Neuronal stem cell (in vitro differentiated cells): ENCODE data around the gene SRCIN1.
A peak's percentile ranks its signal among the peaks of the same experiment; 100 is the strongest.

Experiments
- DNase-seq: peaks from one replicate; pipeline ENCODE4 v3.0.0-alpha.2; 2013; ENCODE audit warnings: low spot score
- H2AFZ ChIP-seq: one replicate; pipeline ENCODE4 v1.6.1; 2013; ENCODE audit warnings: mild to moderate bottlenecking, low read length, inconsistent platforms
- H2AK5ac ChIP-seq: 2 replicates; pipeline ENCODE4 v1.6.1; 2013; ENCODE audit warnings: low read depth, mild to moderate bottlenecking, inconsistent platforms, low read length, moderate library complexity, mixed read lengths
- H2BK120ac ChIP-seq: 2 replicates; pipeline ENCODE4 v1.6.1; 2013; ENCODE audit warnings: low read depth, mild to moderate bottlenecking, inconsistent platforms, low read length, moderate library complexity, mixed read lengths
- H2BK12ac ChIP-seq: one replicate; pipeline ENCODE4 v1.6.1; 2013; ENCODE audit warnings: low read length, inconsistent platforms
- H2BK15ac ChIP-seq: 2 replicates; pipeline ENCODE4 v1.6.1; 2013; ENCODE audit warnings: mild to moderate bottlenecking, low read length, inconsistent platforms, mixed read lengths
- H2BK5ac ChIP-seq: one replicate; pipeline ENCODE4 v1.6.1; 2013; ENCODE audit warnings: inconsistent platforms, mild to moderate bottlenecking, low read length, moderate library complexity
- H3K14ac ChIP-seq: one replicate; pipeline ENCODE4 v1.6.1; 2013; ENCODE audit warnings: low read length, inconsistent platforms
- H3K18ac ChIP-seq: 2 replicates; pipeline ENCODE4 v1.6.1; 2013; ENCODE audit warnings: low read length, inconsistent platforms
- H3K23ac ChIP-seq: 2 replicates; pipeline ENCODE4 v1.6.1; 2013; ENCODE audit warnings: low read depth, mild to moderate bottlenecking, mixed read lengths, low read length, inconsistent platforms; ENCODE audit not compliant: poor library complexity
- H3K27ac ChIP-seq: replicated peaks from 3 replicates; pipeline ENCODE4 v1.5.1; 2013; ENCODE audit warnings: low read length, inconsistent platforms
- H3K27me3 ChIP-seq, 3 experiments: 2 replicates each; pipeline ENCODE4 v1.6.1; 2013; ENCODE audit warnings: low read length in 3 of 3, mild to moderate bottlenecking in 2 of 3, inconsistent platforms in 1 of 3, low read depth in 1 of 3, mixed read lengths in 1 of 3, moderate library complexity in 1 of 3; ENCODE audit not compliant: control insufficient read depth in 3 of 3, insufficient read depth in 3 of 3
- H3K36me3 ChIP-seq, 2 donors: replicated peaks in 1 of 2; 2 replicates each; pipeline ENCODE4 v1.6.1; 2013; ENCODE audit warnings: low read length in 2 of 2; ENCODE audit not compliant: control insufficient read depth in 2 of 2, insufficient read depth in 2 of 2
- H3K4ac ChIP-seq: 2 replicates; pipeline ENCODE4 v1.6.1; 2013; ENCODE audit warnings: inconsistent platforms, mild to moderate bottlenecking, low read length, moderate library complexity
- H3K4me1 ChIP-seq, 2 donors: 1 replicate in 1 of 2; 2 replicates in 1 of 2; pipeline ENCODE4 v1.6.1; 2013; ENCODE audit warnings: low read length in 2 of 2, low read depth in 1 of 2; ENCODE audit not compliant: control insufficient read depth in 2 of 2, insufficient read depth in 1 of 2
- H3K4me2 ChIP-seq: one replicate; pipeline ENCODE4 v1.6.1; 2013; ENCODE audit warnings: mild to moderate bottlenecking, low read length, inconsistent platforms; ENCODE audit not compliant: insufficient read depth, poor library complexity, severe bottlenecking
- H3K4me3 ChIP-seq, 2 donors: 2 replicates each; pipeline ENCODE4 v1.5.1; 2013; ENCODE audit warnings: low read length in 2 of 2, mild to moderate bottlenecking in 2 of 2, inconsistent platforms in 1 of 2, moderate library complexity in 1 of 2
- H3K79me1 ChIP-seq: one replicate; pipeline ENCODE4 v1.6.1; 2013; ENCODE audit warnings: low read depth, mild to moderate bottlenecking, inconsistent platforms, low read length, moderate library complexity
- H3K9ac ChIP-seq: one replicate; pipeline ENCODE4 v1.6.1; 2013; ENCODE audit warnings: mild to moderate bottlenecking, low read depth, low read length, inconsistent platforms; ENCODE audit not compliant: poor library complexity
- H3K9me3 ChIP-seq, 2 donors: replicated peaks in 1 of 2; 2 replicates each; pipeline versions ENCODE3 to v1.6.1; 2013; ENCODE audit warnings: low read length in 2 of 2, mild to moderate bottlenecking in 2 of 2, inconsistent platforms in 1 of 2, low read depth in 1 of 2, mixed read lengths in 1 of 2, moderate library complexity in 1 of 2; ENCODE audit not compliant: control insufficient read depth in 2 of 2, insufficient read depth in 1 of 2
- H4K8ac ChIP-seq: one replicate; pipeline ENCODE4 v1.6.1; 2013; ENCODE audit warnings: low read depth, mild to moderate bottlenecking, inconsistent platforms, low read length, moderate library complexity
- H4K91ac ChIP-seq: one replicate; pipeline ENCODE4 v1.6.1; 2013; ENCODE audit warnings: low read length, low read depth, mild to moderate bottlenecking, inconsistent platforms; ENCODE audit not compliant: poor library complexity
- WGBS, 2 donors: extraction: QIAGEN DNeasy Blood & Tissue Kit; methylation state at CpG; one replicate each; pipeline ENCODE4 v1.1.7; 2013; ENCODE audit warnings: missing lambda C conversion rate in 2 of 2, mixed read lengths in 1 of 2; ENCODE audit not compliant: insufficient read length in 2 of 2, insufficient replicate concordance in 1 of 2; ENCODE audit errors: extremely low coverage in 2 of 2; 5-methylcytosine and 5-hydroxymethylcytosine counted together

SRCIN1 gene

DNA sequence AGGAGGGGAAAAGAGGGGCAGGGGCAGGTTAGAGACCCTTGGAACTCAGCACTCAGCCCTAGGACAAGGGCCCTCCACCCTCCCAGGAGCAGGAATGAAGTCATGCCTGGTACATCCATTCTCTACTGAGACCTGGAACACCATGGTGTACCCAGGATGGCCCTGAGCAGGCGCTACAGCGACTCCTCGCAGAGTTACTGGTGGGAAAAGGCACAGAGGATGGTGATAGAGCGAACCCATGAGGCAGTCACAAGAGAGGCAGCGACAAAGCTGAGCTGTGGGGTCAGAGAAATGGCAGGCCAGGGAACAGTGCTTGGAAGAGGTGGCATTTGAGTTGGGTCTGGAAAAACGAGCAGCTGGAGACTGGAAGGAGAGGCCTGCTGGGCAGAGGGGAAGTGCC is 37.5 kb downstream of the SRCIN1 start:
- no peak overlapping the region for H4K91ac ChIP-seq
- DNase-seq = no peak
- H2BK15ac ChIP-seq = no peak overlapping the region
- no peak overlapping the region for H3K4me3 ChIP-seq
- no peak overlapping the region for H2BK12ac ChIP-seq
- H3K4me1 ChIP-seq = peaks cover 27 to 48% of the 10 kb centered on the region in 2 donors
- H3K27ac ChIP-seq = no peak overlapping the region
- no peaks in the 10 kb centered on the region for H3K79me1 ChIP-seq
- H3K23ac ChIP-seq = no peak overlapping the region
- no peak overlapping the region for H2BK5ac ChIP-seq
- H3K4ac ChIP-seq = no peak overlapping the region
- peaks cover 5 to 31% (median 5%) of the 10 kb centered on the region in 3 experiments for H3K27me3 ChIP-seq
- no peaks in the 10 kb centered on the region for H3K36me3 ChIP-seq
- H2AK5ac ChIP-seq = no peak overlapping the region
- WGBS, 2 donors = no CpG with 5 or more reads among the region's 6 CpGs
- no peak overlapping the region for H3K18ac ChIP-seq
- H2AFZ ChIP-seq = no peak overlapping the region
- H3K9ac ChIP-seq = no peak overlapping the region
- H3K9me3 ChIP-seq = no peaks in the 10 kb centered on the region
- peak overlapping the region; percentile 59 for H3K14ac ChIP-seq
- H2BK120ac ChIP-seq = no peak overlapping the region
- no peak overlapping the region for H3K4me2 ChIP-seq
- no peak overlapping the region for H4K8ac ChIP-seq

DNA sequence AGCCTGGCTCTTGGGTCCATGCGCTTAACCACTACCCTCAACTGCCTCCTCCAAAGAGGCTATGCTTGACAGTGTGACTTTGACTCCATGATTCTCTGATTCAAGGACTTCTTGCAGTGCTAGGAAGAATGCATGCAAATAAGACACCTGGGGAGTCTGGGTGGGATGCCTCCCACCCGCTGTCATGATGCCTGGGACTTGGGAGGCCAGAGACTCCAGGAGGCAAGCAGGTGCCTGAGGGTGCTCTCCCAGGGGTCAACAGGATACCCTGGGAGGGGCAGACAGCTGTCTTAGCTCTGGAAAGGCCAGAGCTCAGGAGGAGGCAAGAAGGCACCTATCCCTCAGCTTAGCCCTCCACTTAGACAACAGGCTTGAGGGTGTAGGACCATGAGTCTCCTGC is 38.4 kb downstream of the SRCIN1 start:
- peaks cover 5 to 40% (median 11%) of the 10 kb centered on the region in 3 experiments for H3K27me3 ChIP-seq

GRCh38 chr17:38566666-38567031 is 39.1 kb downstream of the SRCIN1 start:
- Histone ChIP-seq H2BK12ac (no peak overlapping the region), H2BK5ac (no peak overlapping the region), H3K18ac (no peak overlapping the region), H3K4me1 (peaks cover 22 to 41% of the 10 kb centered on the region in 2 donors), H4K8ac (no peak overlapping the region), H3K27ac (no peak overlapping the region), H3K9me3 (no peaks in the 10 kb centered on the region), H2BK120ac (no peak overlapping the region), H4K91ac (no peak overlapping the region), H2BK15ac (no peak overlapping the region), H3K23ac (no peak overlapping the region), H3K4me2 (no peak overlapping the region), H3K14ac (no peak overlapping the region), H3K4ac (no peak overlapping the region), H3K36me3 (no peaks in the 10 kb centered on the region), H2AK5ac (no peak overlapping the region), H3K27me3 (peaks cover 5 to 47% (median 18%) of the 10 kb centered on the region in 3 experiments), H2AFZ (no peak overlapping the region), H3K9ac (no peak overlapping the region), H3K4me3 (no peak overlapping the region), H3K79me1 (no peaks in the 10 kb centered on the region)
- WGBS, 2 donors = no CpG with 5 or more reads among the region's 5 CpGs
- no peak for DNase-seq

More for the DNA sequence above, 38.4 kb downstream of the SRCIN1 start:
- Histone ChIP-seq H3K4me1 (peaks cover 27 to 46% of the 10 kb centered on the region in 2 donors), H3K4ac (no peak overlapping the region), H4K8ac (no peak overlapping the region), H3K23ac (no peak overlapping the region), H2BK120ac (no peak overlapping the region), H3K4me2 (no peak overlapping the region), H3K79me1 (no peaks in the 10 kb centered on the region), H3K4me3 (no peak overlapping the region), H2AK5ac (no peak overlapping the region), H2AFZ (no peak overlapping the region), H4K91ac (no peak overlapping the region), H2BK5ac (no peak overlapping the region), H2BK15ac (no peak overlapping the region), H3K14ac (no peak overlapping the region), H3K9ac (no peak overlapping the region), H3K27ac (no peak overlapping the region), H3K36me3 (no peaks in the 10 kb centered on the region), H3K18ac (no peak overlapping the region), H2BK12ac (no peak overlapping the region), H3K9me3 (no peaks in the 10 kb centered on the region)
- DNase-seq = no peak
- WGBS, 2 donors = no CpG with 5 or more reads among the region's 2 CpGs

GRCh38 chr17:38565853-38566665 is 39.7 kb downstream of the SRCIN1 start:
- no CpG with 5 or more reads among the region's 10 CpGs for WGBS, 2 donors
- Histone ChIP-seq H3K14ac (no peak overlapping the region), H2AK5ac (peak overlapping the region; percentile 24), H3K9me3 (no peaks in the 10 kb centered on the region), H2BK5ac (no peak overlapping the region), H4K8ac (no peak overlapping the region), H2BK15ac (no peak overlapping the region), H3K36me3 (no peaks in the 10 kb centered on the region), H3K4me3 (no peak overlapping the region), H2BK12ac (no peak overlapping the region), H3K23ac (no peak overlapping the region), H3K4ac (no peak overlapping the region), H2BK120ac (no peak overlapping the region), H3K9ac (peak overlapping the region; percentile 60), H3K4me1 (peaks cover 20 to 37% of the 10 kb centered on the region in 2 donors), H3K79me1 (no peaks in the 10 kb centered on the region), H3K18ac (peak overlapping the region; percentile 5), H3K27me3 (peaks cover 5 to 53% (median 24%) of the 10 kb centered on the region in 3 experiments), H4K91ac (no peak overlapping the region), H3K4me2 (no peak overlapping the region), H3K27ac (no peak overlapping the region), H2AFZ (no peak overlapping the region)
- no peak for DNase-seq
